Left ventricle myocardium inferior (tissue), 1 donor: Measurements from ENCODE around the gene RAPGEF3. TPM values are rescaled to one million over a fixed set of nuclear protein-coding genes. Genes with fewer than 3 reads are reported as not detected.

ENCODE experiments used
- DNase-seq: peaks from one replicate; pipeline ENCODE4 v3.0.0-alpha.2; 2020
- H3K27ac ChIP-seq: fragments of 200-600 bp; replicated peaks from 2 replicates; pipeline ENCODE4 v1.8.0; 2021
- H3K27me3 ChIP-seq: fragments of 200-600 bp; 2 replicates; pipeline ENCODE4 v1.8.0; 2021; ENCODE audit warnings: low read depth
- H3K36me3 ChIP-seq: fragments of 200-600 bp; 2 replicates; pipeline ENCODE4 v1.8.0; 2021
- H3K4me1 ChIP-seq: fragments of 200-600 bp; 2 replicates; pipeline ENCODE4 v1.8.0; 2021
- H3K4me3 ChIP-seq: fragments of 200-600 bp; 2 replicates; pipeline ENCODE4 v1.8.0; 2021; ENCODE audit warnings: mild to moderate bottlenecking, moderate library complexity
- H3K9me3 ChIP-seq: fragments of 200-600 bp; replicated peaks from 2 replicates; pipeline ENCODE4 v1.8.0; 2021
- intact Hi-C: fragments of 100-400 bp; cut with micrococcal nuclease; formaldehyde crosslinking; loops from one replicate; pipeline ENCODE4 v1.11.0; 2022
- total RNA-seq: library from RNA; stranded (reverse); fragmentation: NEBNext Ultra II Directional; extraction: Animal tissue kit (Norgen Biotek cat#: 25700); gene quantifications from one replicate; pipeline ENCODE4 v1.2.1, GENCODE V29; 2021
- TF ChIP-seq, protein P1 (sequence below): fragments of 200-600 bp; IDR thresholded peaks from 2 replicates; pipeline ENCODE4 v1.8.0; 2021; ENCODE audit warnings: antibody characterized with exemption, mild to moderate bottlenecking, borderline replicate concordance
- donor health status: DM: no; HTN: yes; CAD: no; lungs with severe emphysema.

The RAPGEF3 gene
- total RNA-seq, 1 donor from 2014 or later = 34.8 TPM

DNA sequence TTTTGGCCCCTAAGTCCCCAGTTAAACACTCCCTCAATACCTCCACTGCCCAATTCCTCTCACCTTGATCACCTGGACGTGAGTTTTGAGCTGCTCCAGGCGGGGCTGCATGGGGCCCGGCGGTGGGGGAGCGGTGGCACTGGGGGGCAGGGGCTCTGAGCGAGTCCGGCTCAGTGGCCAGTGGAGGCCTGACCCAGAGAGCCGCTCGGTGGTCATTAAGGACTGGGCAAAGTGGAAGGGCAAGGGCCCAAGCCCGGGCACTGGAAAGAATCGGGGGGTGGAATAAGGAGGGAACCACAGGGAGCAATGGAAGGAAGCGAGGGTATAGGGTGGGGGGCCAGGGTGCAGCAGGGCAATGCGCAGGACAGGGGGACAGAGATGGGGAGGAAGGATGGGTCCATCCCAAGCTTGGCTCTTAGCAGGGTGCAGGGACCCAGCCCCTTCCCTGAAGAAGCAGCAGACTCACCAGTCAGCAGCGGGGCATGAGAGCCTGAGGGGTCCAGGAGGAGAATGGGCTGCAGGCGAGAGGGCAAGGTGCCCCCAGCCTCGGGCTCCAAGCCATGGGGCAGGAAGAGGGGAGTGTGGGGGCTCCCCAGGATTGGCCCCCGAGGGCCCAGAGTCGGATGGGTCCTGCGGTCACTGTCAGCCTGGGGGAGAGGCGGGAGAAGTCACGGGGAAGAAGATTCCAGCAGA, 36.6 kb upstream of the RAPGEF3 start:
- Histone ChIP-seq H3K27ac (no peak overlapping the region), H3K4me3 (no peak overlapping the region), H3K27me3 (no peaks in the 10 kb centered on the region), H3K4me1 (peaks cover 25% of the 10 kb centered on the region), H3K36me3 (peaks cover 84% of the 10 kb centered on the region), H3K9me3 (no peaks in the 10 kb centered on the region)
- no peak for DNase-seq
- TF ChIP-seq, protein P1, sequence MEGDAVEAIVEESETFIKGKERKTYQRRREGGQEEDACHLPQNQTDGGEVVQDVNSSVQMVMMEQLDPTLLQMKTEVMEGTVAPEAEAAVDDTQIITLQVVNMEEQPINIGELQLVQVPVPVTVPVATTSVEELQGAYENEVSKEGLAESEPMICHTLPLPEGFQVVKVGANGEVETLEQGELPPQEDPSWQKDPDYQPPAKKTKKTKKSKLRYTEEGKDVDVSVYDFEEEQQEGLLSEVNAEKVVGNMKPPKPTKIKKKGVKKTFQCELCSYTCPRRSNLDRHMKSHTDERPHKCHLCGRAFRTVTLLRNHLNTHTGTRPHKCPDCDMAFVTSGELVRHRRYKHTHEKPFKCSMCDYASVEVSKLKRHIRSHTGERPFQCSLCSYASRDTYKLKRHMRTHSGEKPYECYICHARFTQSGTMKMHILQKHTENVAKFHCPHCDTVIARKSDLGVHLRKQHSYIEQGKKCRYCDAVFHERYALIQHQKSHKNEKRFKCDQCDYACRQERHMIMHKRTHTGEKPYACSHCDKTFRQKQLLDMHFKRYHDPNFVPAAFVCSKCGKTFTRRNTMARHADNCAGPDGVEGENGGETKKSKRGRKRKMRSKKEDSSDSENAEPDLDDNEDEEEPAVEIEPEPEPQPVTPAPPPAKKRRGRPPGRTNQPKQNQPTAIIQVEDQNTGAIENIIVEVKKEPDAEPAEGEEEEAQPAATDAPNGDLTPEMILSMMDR = no peak
- intact Hi-C loops = no loop called here

DNA sequence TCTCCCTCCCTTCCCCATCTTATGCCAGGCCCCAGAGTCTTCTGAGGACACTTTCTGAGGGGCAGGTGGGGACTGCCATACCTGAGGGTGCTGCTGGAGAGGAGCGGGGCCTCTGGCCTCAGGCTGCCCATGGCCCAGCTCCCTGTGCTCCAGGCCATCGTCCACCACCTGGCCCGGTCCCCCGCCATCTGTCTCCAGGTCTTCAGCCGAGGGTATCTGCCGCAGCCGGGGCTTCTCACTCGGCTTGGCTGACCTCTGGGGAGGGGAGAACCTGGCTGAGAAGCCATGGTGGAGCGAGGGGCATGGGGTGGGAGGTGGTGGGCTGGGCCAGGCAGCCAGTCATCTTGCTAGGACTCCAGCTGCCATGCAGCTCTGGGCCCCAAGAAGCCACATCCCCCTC, 36.0 kb upstream of the RAPGEF3 start:
- TF ChIP-seq, protein P1 = no peak
- H3K27ac ChIP-seq = no peak overlapping the region
- intact Hi-C loops = no loop called here
- H3K27me3 ChIP-seq = no peaks in the 10 kb centered on the region
- peaks cover 90% of the 10 kb centered on the region for H3K36me3 ChIP-seq
- peaks cover 19% of the 10 kb centered on the region for H3K4me1 ChIP-seq
- H3K9me3 ChIP-seq = no peaks in the 10 kb centered on the region
- no peak for DNase-seq
- H3K4me3 ChIP-seq = no peak overlapping the region

DNA sequence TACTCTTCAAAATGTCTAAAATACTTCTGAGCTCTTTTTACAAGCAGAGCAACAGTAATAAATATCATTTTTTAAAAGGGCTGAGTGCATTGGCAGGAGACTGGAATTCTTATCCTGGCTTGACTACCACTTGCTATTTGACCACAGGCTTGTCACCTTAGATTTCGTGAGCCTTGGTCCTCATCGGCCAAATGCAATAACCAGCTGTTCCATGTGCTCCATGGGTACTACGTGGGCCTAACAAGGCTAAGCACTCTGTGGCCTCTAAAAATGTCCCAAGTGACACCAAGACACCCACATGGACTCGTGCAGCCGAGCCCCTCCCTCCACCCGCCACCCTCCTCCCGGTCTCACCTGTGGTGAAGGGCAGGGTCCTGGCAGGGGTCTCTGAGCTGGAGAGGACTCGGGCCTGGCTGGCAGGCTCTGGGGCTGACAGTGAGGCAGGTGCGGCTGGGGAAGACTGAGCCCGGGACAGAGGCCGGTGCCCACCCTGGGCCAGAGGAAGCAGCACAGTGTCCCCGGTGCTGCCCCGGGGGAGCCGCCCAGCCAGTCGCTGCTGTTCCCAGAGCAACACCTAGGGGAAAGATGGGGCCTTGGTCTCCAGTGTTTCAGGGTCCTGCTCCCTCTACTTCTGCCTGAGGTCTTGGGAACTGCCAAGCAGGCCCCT, 34.5 kb upstream of the RAPGEF3 start:
- H3K36me3 ChIP-seq = peaks cover 98% of the 10 kb centered on the region
- H3K4me3 ChIP-seq = no peak overlapping the region
- no peaks in the 10 kb centered on the region for H3K27me3 ChIP-seq
- TF ChIP-seq, protein P1 = no peak
- no peak for DNase-seq
- no peak overlapping the region for H3K27ac ChIP-seq
- intact Hi-C loops = no loop called here
- no peaks in the 10 kb centered on the region for H3K9me3 ChIP-seq
- peaks cover 3% of the 10 kb centered on the region for H3K4me1 ChIP-seq

DNA sequence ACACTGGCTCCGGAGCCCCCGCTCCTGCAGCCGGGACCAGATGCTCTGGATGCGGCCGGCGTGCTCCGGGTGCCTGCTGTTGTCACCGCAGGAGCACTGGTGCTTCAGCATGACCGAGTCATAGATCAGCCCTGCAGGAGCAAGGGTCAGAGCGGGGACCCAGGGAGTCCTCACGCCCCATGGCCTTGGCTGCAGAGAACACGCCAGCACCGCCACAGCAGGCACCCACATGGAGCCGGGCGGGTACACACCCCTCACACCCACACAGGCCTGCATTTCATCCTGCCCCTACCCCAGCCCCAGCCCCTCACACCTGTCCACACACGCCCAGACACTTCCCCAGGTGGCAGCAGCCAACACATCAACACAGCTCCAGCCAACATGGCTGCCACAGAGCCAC, 33.2 kb upstream of the RAPGEF3 start:
- Histone ChIP-seq H3K27me3 (no peaks in the 10 kb centered on the region), H3K9me3 (no peaks in the 10 kb centered on the region), H3K4me1 (no peaks in the 10 kb centered on the region), H3K4me3 (no peak overlapping the region), H3K27ac (no peak overlapping the region), H3K36me3 (peaks cover 100% of the 10 kb centered on the region)
- peak; percentile 14 for DNase-seq
- intact Hi-C loops = no loop called here
- TF ChIP-seq, protein P1 = no peak

DNA sequence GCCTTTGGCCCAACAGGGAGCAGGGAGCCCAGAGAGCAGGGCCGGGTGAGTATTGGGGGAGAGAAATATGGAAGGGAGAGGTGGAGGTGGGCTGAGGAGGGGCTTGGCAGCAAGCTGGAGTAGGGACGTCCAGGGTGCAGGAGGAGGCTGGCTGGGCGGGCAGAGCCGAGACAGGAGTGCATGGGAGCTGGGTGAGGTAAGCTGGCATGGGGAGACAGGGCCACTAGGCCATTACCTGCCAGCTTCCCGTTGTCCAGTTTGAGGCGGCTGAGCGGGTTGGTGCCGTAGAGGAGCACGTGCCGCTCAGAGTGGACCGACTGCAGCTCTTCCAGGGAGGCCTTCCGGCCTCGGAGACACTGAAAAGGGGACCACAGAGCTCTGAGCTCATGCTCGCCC, 32.7 kb upstream of the RAPGEF3 start:
- Histone ChIP-seq H3K27ac (no peak overlapping the region), H3K36me3 (peaks cover 100% of the 10 kb centered on the region), H3K27me3 (no peaks in the 10 kb centered on the region), H3K9me3 (no peaks in the 10 kb centered on the region), H3K4me1 (peaks cover 4% of the 10 kb centered on the region), H3K4me3 (no peak overlapping the region)
- intact Hi-C loops = no loop called here
- DNase-seq = peak; percentile 13
- TF ChIP-seq, protein P1 = no peak
